Immature natural killer cell (primary cell): ENCODE data around the gene ARMC7. TPM values are rescaled to one million over a fixed set of nuclear protein-coding genes. Genes with fewer than 3 reads are reported as not detected.

Experiments used
- DNase-seq, 3 donors: peaks; one replicate each; pipeline ENCODE4 v3.0.0; 2022; ENCODE audit warnings: mixed read lengths in 1 of 3
- H3K27ac Mint-ChIP-seq, 6 donors: one replicate each; pipeline ENCODE4 v1.8.0; 2020; ENCODE audit warnings: mixed read lengths in 6 of 6, mild to moderate bottlenecking in 5 of 6, inconsistent platforms in 4 of 6, moderate library complexity in 3 of 6
- H3K27me3 Mint-ChIP-seq, 3 donors: one replicate each; pipeline ENCODE4 v1.8.0; 2020 to 2021; ENCODE audit warnings: low read depth in 3 of 3, mild to moderate bottlenecking in 3 of 3, mixed read lengths in 3 of 3, moderate library complexity in 3 of 3, inconsistent platforms in 1 of 3
- H3K36me3 Mint-ChIP-seq, 3 donors: one replicate each; pipeline ENCODE4 v1.8.0; 2020; ENCODE audit warnings: mixed read lengths in 3 of 3, inconsistent platforms in 2 of 3, mild to moderate bottlenecking in 2 of 3
- H3K4me1 Mint-ChIP-seq, 2 donors: one replicate each; pipeline ENCODE4 v1.8.0; 2020; ENCODE audit warnings: inconsistent platforms in 2 of 2, mild to moderate bottlenecking in 2 of 2, mixed read lengths in 2 of 2, moderate library complexity in 1 of 2
- H3K4me3 Mint-ChIP-seq, 5 donors: one replicate each; pipeline ENCODE4 v1.8.0; 2020; ENCODE audit warnings: mild to moderate bottlenecking in 5 of 5, mixed read lengths in 5 of 5, inconsistent platforms in 3 of 5, moderate library complexity in 3 of 5
- H3K9me3 Mint-ChIP-seq, 6 donors: one replicate each; pipeline ENCODE4 v1.8.0; 2020; ENCODE audit warnings: mild to moderate bottlenecking in 6 of 6, mixed read lengths in 6 of 6, inconsistent platforms in 4 of 6, moderate library complexity in 3 of 6
- polyA plus RNA-seq, 3 donors: library from polyadenylated mRNA; unstranded; fragments of 300-500 nt; fragmentation: Illumina TruSeq; gene quantifications; one replicate each; pipeline ENCODE4 v1.2.3, GENCODE V29; 2021

The ARMC7 gene
- polyA plus RNA-seq, 3 donors from 2014 or later: 0.57 to 7.5 (median 3.5) TPM

GRCh38 chr17:75099881-75100595 is 9.7 kb upstream of the ARMC7 start:
- DNase-seq: no peak
- Mint-ChIP-seq H3K27me3 (peaks cover 0 to 4% (median 0%) of the 10 kb centered on the region in 3 donors), H3K36me3 (peaks cover 0 to 7% (median 6%) of the 10 kb centered on the region in 3 donors), H3K27ac (no peak overlapping the region), H3K9me3 (no peaks in the 10 kb centered on the region), H3K4me3 (no peak overlapping the region), H3K4me1 (no peaks in the 10 kb centered on the region)

GRCh38 chr17:75102385-75102821 is 7.4 kb upstream of the ARMC7 start:
- no peak for DNase-seq
- Mint-ChIP-seq H3K27ac (no peak overlapping the region), H3K27me3 (peaks cover 0 to 4% (median 0%) of the 10 kb centered on the region in 3 donors), H3K36me3 (peaks cover 0 to 7% (median 6%) of the 10 kb centered on the region in 3 donors), H3K4me1 (no peaks in the 10 kb centered on the region), H3K9me3 (no peaks in the 10 kb centered on the region), H3K4me3 (no peak overlapping the region)

- H3K27ac Mint-ChIP-seq: no peak overlapping the region
- H3K9me3 Mint-ChIP-seq: no peaks in the 10 kb centered on the region
- H3K4me3 Mint-ChIP-seq: no peak overlapping the region
- H3K36me3 Mint-ChIP-seq: peaks cover 0 to 1% (median 1%) of the 10 kb centered on the region in 3 donors
- DNase-seq: no peak
- H3K27me3 Mint-ChIP-seq: peaks cover 0 to 3% (median 0%) of the 10 kb centered on the region in 3 donors
- H3K4me1 Mint-ChIP-seq: peaks cover 5 to 7% of the 10 kb centered on the region in 2 donors
Measured at GRCh38 chr17:75103601-75104554, 5.9 kb upstream of the ARMC7 start.

GRCh38 chr17:75105126-75106080 is 4.4 kb upstream of the ARMC7 start:
- H3K4me1 Mint-ChIP-seq: peaks cover 11 to 14% of the 10 kb centered on the region in 2 donors
- no peak for DNase-seq
- peaks cover 0 to 2% (median 0%) of the 10 kb centered on the region in 3 donors for H3K27me3 Mint-ChIP-seq
- peak overlapping the region in 1 of 6 donors; percentile 30 for H3K27ac Mint-ChIP-seq
- H3K9me3 Mint-ChIP-seq: no peaks in the 10 kb centered on the region
- H3K4me3 Mint-ChIP-seq: no peak overlapping the region
- no peaks in the 10 kb centered on the region for H3K36me3 Mint-ChIP-seq

- Mint-ChIP-seq H3K4me3 (peak overlapping the region; percentile 82 to 91 (median 87)), H3K36me3 (peaks cover 0 to 8% (median 0%) of the 10 kb centered on the region in 3 donors), H3K27me3 (peaks cover 0 to 2% (median 0%) of the 10 kb centered on the region in 3 donors), H3K9me3 (no peaks in the 10 kb centered on the region), H3K27ac (peak overlapping the region in 3 of 6 donors; percentile 15 to 54 (median 49)), H3K4me1 (peaks cover 24 to 32% of the 10 kb centered on the region in 2 donors)
- DNase-seq: no peak
Measured at GRCh38 chr17:75108193-75108592, 1.6 kb upstream of the ARMC7 start.

GRCh38 chr17:75109046-75109406 is 743 bp upstream of the ARMC7 start:
- no peak for DNase-seq
- Mint-ChIP-seq H3K4me1 (peaks cover 26 to 37% of the 10 kb centered on the region in 2 donors), H3K27ac (peak overlapping the region in 5 of 6 donors; percentile 28 to 55 (median 49)), H3K9me3 (no peaks in the 10 kb centered on the region), H3K4me3 (peak overlapping the region; percentile 82 to 91 (median 87)), H3K27me3 (peaks cover 0 to 2% (median 0%) of the 10 kb centered on the region in 3 donors), H3K36me3 (peaks cover 0 to 8% (median 2%) of the 10 kb centered on the region in 3 donors)

- Mint-ChIP-seq H3K27me3 (no peaks in the 10 kb centered on the region), H3K9me3 (no peaks in the 10 kb centered on the region), H3K27ac (peak overlapping the region; percentile 73 to 90 (median 88)), H3K4me1 (peaks cover 39 to 49% of the 10 kb centered on the region in 2 donors), H3K36me3 (peaks cover 0 to 8% (median 8%) of the 10 kb centered on the region in 3 donors), H3K4me3 (peak overlapping the region; percentile 87 to 91 (median 90))
- peak in 1 of 3 donors; percentile 13 for DNase-seq
Measured at GRCh38 chr17:75110234-75110937, 617 bp downstream of the ARMC7 start.

GRCh38 chr17:75111777-75112335 is 2.1 kb downstream of the ARMC7 start:
- no peaks in the 10 kb centered on the region for H3K9me3 Mint-ChIP-seq
- peak overlapping the region; percentile 31 to 64 (median 59) for H3K4me3 Mint-ChIP-seq
- peak overlapping the region; percentile 12 to 87 (median 48) for H3K27ac Mint-ChIP-seq
- H3K4me1 Mint-ChIP-seq: peaks cover 39 to 49% of the 10 kb centered on the region in 2 donors
- peaks cover 0 to 8% (median 8%) of the 10 kb centered on the region in 3 donors for H3K36me3 Mint-ChIP-seq
- H3K27me3 Mint-ChIP-seq: no peaks in the 10 kb centered on the region
- DNase-seq: no peak

- H3K27me3 Mint-ChIP-seq: no peaks in the 10 kb centered on the region
- peaks cover 0 to 9% (median 8%) of the 10 kb centered on the region in 3 donors for H3K36me3 Mint-ChIP-seq
- DNase-seq: peak; percentile 88 to 90 (median 88)
- peak overlapping the region; percentile 85 to 98 (median 92) for H3K27ac Mint-ChIP-seq
- no peaks in the 10 kb centered on the region for H3K9me3 Mint-ChIP-seq
- H3K4me3 Mint-ChIP-seq: peak overlapping the region; percentile 87 to 97 (median 90)
- peaks cover 34 to 40% of the 10 kb centered on the region in 2 donors for H3K4me1 Mint-ChIP-seq
Measured at GRCh38 chr17:75113798-75114551, 4.2 kb downstream of the ARMC7 start.

GRCh38 chr17:75114552-75115314 is 5.0 kb downstream of the ARMC7 start:
- Mint-ChIP-seq H3K27ac (peak overlapping the region; percentile 85 to 98 (median 92)), H3K4me3 (peak overlapping the region; percentile 87 to 97 (median 90)), H3K27me3 (no peaks in the 10 kb centered on the region), H3K9me3 (no peaks in the 10 kb centered on the region), H3K36me3 (peaks cover 0 to 11% (median 8%) of the 10 kb centered on the region in 3 donors), H3K4me1 (peaks cover 31 to 38% of the 10 kb centered on the region in 2 donors)
- DNase-seq: no peak

GRCh38 chr17:75115555-75115954 is 5.8 kb downstream of the ARMC7 start:
- peaks cover 0 to 2% (median 0%) of the 10 kb centered on the region in 3 donors for H3K27me3 Mint-ChIP-seq
- DNase-seq: no peak
- peaks cover 0 to 14% (median 8%) of the 10 kb centered on the region in 3 donors for H3K36me3 Mint-ChIP-seq
- peak overlapping the region in 2 of 5 donors; percentile 87 to 88 for H3K4me3 Mint-ChIP-seq
- no peak overlapping the region for H3K27ac Mint-ChIP-seq
- H3K4me1 Mint-ChIP-seq: peaks cover 27 to 33% of the 10 kb centered on the region in 2 donors
- H3K9me3 Mint-ChIP-seq: no peaks in the 10 kb centered on the region
